ENCODE results near the gene NOP14.
"Not testable (repeated sequence)": the region's sequence is repeated elsewhere in the genome, so short reads cannot be mapped to it uniquely, and the experiment has no call there.

Gene NOP14

DNA sequence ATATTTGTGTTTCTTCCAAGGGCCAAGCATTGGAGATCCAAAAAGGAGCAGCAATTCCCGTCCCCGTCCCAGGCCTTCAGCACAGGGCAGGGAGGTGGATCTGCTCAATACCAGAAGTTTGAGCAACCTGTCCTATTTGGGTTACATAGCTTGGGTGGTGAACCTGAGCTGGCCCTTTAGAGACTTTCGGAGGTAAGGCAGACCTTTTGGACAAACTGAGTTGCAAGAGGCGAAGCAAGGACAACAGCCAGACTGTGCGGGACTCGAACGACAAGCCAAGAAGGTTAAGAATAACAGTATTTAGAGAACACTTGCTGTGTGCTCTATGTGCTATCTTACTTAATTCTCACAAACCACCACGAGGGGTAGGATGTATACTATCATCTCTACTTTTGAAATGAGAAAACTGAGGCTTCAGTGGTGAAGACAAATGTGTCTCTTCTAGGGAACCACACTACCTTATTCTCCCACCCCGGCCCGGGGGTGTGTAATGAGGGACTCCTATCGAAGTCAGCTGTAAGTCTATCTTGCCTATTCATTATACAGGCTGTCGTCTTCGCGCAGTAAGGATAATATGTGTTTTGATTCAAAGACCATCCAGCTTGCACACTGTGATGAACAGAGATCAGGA is 1.3 kb downstream of the NOP14 start:
- no peak for DNase-seq (ENCODE audit: low read depth in 2 of 2)

DNA sequence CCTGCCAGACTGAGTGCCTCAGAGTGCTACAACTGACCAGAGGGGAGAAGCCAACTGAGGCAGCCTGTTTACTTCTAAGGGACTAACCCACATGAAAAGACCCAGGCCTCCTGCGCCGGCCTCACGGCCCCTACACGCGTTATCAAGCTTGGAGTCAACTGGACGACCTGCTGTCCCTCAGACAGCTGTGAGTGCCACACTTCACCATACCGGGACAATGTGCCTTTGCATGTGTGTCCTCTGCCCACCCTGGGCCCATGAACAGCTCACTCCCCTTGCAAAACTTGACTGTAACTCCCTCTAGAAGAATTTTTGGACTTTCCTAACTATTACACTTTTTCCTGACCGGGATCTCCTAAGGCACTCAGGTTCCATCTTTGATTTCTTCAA is 1.8 kb downstream of the NOP14 start:
- no peak for DNase-seq (ENCODE audit: low read depth in 2 of 2)

DNA sequence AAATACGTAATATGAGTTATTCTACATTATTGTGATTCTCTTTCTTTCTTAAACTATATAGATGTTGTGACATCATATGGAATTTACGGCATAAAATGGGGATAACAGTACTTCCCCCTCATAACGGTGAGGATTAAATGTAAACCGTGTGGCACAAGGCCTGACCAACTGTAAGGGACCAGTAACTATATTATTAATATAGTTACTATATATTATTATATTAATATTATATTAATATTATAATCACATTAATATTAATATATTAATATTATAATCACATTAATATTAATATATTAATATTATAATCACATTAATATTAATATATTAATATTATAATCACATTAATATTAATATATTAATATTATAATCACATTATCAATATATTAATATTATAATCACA is 2.8 kb downstream of the NOP14 start:
- DNase-seq (ENCODE audit: low read depth in 2 of 2) = not testable (repeated sequence)

DNA sequence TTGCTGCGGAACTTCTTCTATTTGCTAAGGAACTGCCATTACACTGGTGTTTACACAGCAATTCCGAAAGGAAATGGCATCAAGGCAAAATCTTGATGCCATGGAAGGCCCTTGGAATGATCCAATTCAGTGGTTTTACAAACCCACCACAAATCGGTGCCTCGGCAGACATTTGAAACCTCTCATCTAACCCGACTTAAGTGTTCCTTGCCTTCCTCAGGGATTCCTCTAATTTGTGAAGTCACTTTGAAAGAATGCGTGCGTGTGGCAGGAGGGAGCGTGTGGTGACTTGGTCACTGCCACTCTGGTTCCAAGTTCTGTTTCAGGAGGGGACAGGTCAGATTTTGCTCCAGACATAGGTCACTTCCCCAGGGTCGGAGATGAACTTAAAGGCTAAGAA is 4.8 kb downstream of the NOP14 start:
- DNase-seq (ENCODE audit: low read depth in 2 of 2) = no peak

DNA sequence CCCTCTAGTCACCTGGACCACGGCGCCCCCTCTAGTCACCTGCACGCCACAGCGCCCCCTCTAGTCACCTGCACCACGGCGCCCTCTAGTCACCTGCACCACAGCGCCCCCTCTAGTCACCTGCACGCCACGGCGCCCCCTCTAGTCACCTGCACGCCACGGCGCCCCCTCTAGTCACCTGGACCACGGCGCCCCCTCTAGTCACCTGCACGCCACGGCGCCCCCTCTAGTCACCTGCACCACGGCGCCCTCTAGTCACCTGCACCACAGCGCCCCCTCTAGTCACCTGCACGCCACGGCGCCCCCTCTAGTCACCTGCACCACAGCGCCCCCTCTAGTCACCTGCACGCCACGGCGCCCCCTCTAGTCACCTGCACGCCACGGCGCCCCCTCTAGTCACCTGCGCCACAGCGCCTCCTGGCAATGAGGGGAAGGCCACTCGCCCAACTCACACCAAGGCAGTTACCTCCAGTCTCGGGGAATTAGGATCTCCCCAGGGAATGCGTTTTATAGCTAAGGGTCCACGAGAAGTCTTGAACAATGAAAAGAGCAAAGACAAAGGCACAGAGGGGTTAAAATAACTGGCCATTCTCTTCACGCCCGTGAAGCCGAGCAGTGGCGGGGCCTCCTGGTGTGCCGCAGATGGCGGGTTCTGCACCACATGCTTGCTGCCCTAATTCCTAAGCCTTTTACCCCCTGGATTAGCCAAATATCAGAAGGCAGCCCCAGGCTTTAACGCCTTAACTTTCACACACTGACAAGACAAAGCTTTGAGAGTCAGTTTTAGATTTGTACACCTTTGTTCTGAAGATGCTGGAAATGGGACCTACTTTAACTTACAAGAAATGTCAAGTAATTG is 7.8 kb downstream of the NOP14 start:
- DNase-seq (ENCODE audit: low read depth in 2 of 2) = not testable (repeated sequence)

- no peak for DNase-seq (ENCODE audit: low read depth in 2 of 2)
Observed at GRCh38 chr4:2954358-2955185, 8.6 kb downstream of the NOP14 start.

- DNase-seq (ENCODE audit: low read depth in 2 of 2) = no peak
Observed at GRCh38 chr4:2953496-2953895, 9.7 kb downstream of the NOP14 start.

GRCh38 chr4:2950221-2950989 is 12.8 kb downstream of the NOP14 start:
- DNase-seq (ENCODE audit: low read depth in 2 of 2) = no peak

GRCh38 chr4:2949782-2950125 is 13.5 kb downstream of the NOP14 start:
- no peak for DNase-seq (ENCODE audit: low read depth in 2 of 2)

DNA sequence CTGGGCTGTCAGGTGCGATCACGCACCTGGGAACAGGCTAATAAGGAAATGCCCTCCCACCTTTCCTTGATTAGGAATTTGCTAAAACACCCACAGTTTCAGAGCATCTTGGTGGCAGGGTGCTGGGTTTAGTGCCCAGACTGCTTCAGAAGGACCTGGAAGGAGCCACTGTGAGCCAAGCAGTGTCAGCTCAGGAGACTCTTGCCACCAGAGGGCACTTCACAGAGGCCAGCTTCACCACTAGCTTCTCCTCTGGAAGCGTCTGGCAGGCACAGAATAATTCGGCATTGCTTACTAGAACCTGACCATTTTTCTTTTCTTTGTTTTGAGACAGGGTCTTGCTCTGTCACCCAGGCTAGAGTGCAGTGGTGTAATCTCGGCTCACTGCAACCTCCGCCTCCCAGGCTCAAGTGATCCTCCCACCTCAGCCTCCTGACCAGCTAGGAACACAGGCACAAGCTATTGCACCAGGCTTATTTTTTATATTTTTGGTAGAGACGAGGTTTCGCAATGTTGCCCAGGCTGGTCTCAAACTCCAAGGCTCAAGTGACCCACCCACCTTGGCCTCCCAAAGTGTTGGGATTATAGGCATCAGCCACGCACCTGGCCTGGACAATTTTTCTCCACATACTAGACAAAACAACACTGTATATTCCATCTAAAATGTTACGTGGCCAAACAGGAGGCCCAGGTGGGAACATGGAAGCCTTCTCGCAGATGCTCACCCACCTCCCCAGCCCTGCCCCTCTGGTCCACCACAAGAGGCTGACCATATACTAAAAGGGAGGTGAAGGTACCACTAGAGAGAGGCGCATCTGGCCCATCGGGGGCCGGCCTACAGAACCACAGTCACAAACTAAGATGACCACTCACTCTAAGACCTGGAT is 14.1 kb downstream of the NOP14 start:
- no peak for DNase-seq (ENCODE audit: low read depth in 2 of 2)

- no peak for DNase-seq (ENCODE audit: low read depth in 2 of 2)
Observed at GRCh38 chr4:2947926-2948325, 15.3 kb downstream of the NOP14 start.

GRCh38 chr4:2946812-2947600 is 16.2 kb downstream of the NOP14 start:
- no peak for DNase-seq (ENCODE audit: low read depth in 2 of 2)

GRCh38 chr4:2945619-2946604 is 17.3 kb downstream of the NOP14 start:
- not testable (repeated sequence) for DNase-seq (ENCODE audit: low read depth in 2 of 2)

- DNase-seq (ENCODE audit: low read depth in 2 of 2) = no peak
Observed at GRCh38 chr4:2944586-2945526, 18.4 kb downstream of the NOP14 start.

DNA sequence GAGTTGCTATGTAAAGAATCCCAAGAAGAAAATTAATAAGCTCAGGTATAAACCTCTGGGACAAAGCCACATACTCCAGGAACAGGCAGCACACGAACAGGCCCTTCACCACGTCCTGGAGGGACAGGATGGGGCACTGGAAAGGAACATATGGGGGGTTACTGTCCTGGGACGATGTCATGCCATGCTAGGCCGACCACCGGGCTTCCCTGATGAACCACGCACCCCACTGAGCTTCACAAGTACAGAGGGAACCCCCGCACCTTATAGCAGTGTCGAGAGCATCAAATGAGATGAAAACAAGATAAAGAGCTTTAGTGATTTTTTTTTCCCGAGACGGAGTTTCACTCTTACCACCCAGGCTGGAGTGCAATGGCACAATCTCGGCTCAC is 19.1 kb downstream of the NOP14 start:
- no peak for DNase-seq (ENCODE audit: low read depth in 2 of 2)

- no peak for DNase-seq (ENCODE audit: low read depth in 2 of 2)
Observed at GRCh38 chr4:2943364-2944090, 19.7 kb downstream of the NOP14 start.
